ENCODE measurements around the gene SCAF1.

Gene SCAF1

GRCh38 chr19:49696115-49696514 lies 54.1 kb downstream of the SCAF1 start:
- no peak for ATAC-seq (replicated peaks)
- Mint-ChIP-seq H3K4me1 (ENCODE audit: low read depth in 2 of 2) (peaks cover 4 to 5% of the 10 kb centered on the region in 2 donors), H3K36me3 (ENCODE audit: insufficient read depth) (peaks cover 7% of the 10 kb centered on the region), H3K27ac (no peak overlapping the region), H3K27me3 (peaks cover 8 to 34% of the 10 kb centered on the region in 2 donors), H3K4me3 (no peak overlapping the region), H3K9me3 (no peaks in the 10 kb centered on the region)
- DNase-seq, result no peak

- DNase-seq, result no peak
- Mint-ChIP-seq H3K27me3 (peaks cover 8 to 31% of the 10 kb centered on the region in 2 donors), H3K27ac (no peak overlapping the region), H3K36me3 (ENCODE audit: insufficient read depth) (peaks cover 7% of the 10 kb centered on the region), H3K9me3 (no peaks in the 10 kb centered on the region), H3K4me3 (no peak overlapping the region), H3K4me1 (ENCODE audit: low read depth in 2 of 2) (peaks cover 0 to 3% of the 10 kb centered on the region in 2 donors)
- ATAC-seq (replicated peaks), result no peak
These were observed 54.9 kb downstream of the SCAF1 start for GRCh38 chr19:49696865-49697264.

- no peak for ATAC-seq (replicated peaks)
- Mint-ChIP-seq H3K9me3 (no peaks in the 10 kb centered on the region), H3K27ac (no peak overlapping the region), H3K4me1 (ENCODE audit: low read depth in 2 of 2) (no peaks in the 10 kb centered on the region), H3K4me3 (no peak overlapping the region), H3K27me3 (peaks cover 8 to 31% of the 10 kb centered on the region in 2 donors), H3K36me3 (ENCODE audit: insufficient read depth) (peaks cover 7% of the 10 kb centered on the region)
- DNase-seq, result no peak
These were observed 57.4 kb downstream of the SCAF1 start for GRCh38 chr19:49699364-49699763.

GRCh38 chr19:49700563-49700962 lies 58.6 kb downstream of the SCAF1 start:
- peaks cover 4% of the 10 kb centered on the region for H3K36me3 Mint-ChIP-seq (ENCODE audit: insufficient read depth)
- no peak for ATAC-seq (replicated peaks)
- no peaks in the 10 kb centered on the region for H3K9me3 Mint-ChIP-seq
- peaks cover 8 to 31% of the 10 kb centered on the region in 2 donors for H3K27me3 Mint-ChIP-seq
- H3K4me1 Mint-ChIP-seq (ENCODE audit: low read depth in 2 of 2), result no peaks in the 10 kb centered on the region
- no peak overlapping the region for H3K4me3 Mint-ChIP-seq
- no peak overlapping the region for H3K27ac Mint-ChIP-seq
- no peak for DNase-seq

- no peak for ATAC-seq (replicated peaks)
These were observed 59.3 kb downstream of the SCAF1 start for GRCh38 chr19:49701271-49701786.

GRCh38 chr19:49704888-49705642 lies 63.1 kb downstream of the SCAF1 start:
- ATAC-seq (replicated peaks), result no peak
- DNase-seq, result no peak
- Mint-ChIP-seq H3K27ac (peak overlapping the region in 1 of 2 donors; percentile 66), H3K27me3 (peaks cover 23 to 53% of the 10 kb centered on the region in 2 donors), H3K9me3 (no peaks in the 10 kb centered on the region), H3K36me3 (ENCODE audit: insufficient read depth) (peaks cover 4% of the 10 kb centered on the region), H3K4me1 (ENCODE audit: low read depth in 2 of 2) (no peaks in the 10 kb centered on the region), H3K4me3 (no peak overlapping the region)

More at GRCh38 chr19:49701271-49701786, 59.3 kb downstream of the SCAF1 start:
- no peaks in the 10 kb centered on the region for H3K4me1 Mint-ChIP-seq (ENCODE audit: low read depth in 2 of 2)
- peaks cover 8 to 31% of the 10 kb centered on the region in 2 donors for H3K27me3 Mint-ChIP-seq
- no peak overlapping the region for H3K4me3 Mint-ChIP-seq
- no peaks in the 10 kb centered on the region for H3K9me3 Mint-ChIP-seq
- peaks cover 4% of the 10 kb centered on the region for H3K36me3 Mint-ChIP-seq (ENCODE audit: insufficient read depth)
- no peak for DNase-seq
- H3K27ac Mint-ChIP-seq, result no peak overlapping the region

- H3K9me3 Mint-ChIP-seq, result no peaks in the 10 kb centered on the region
- no peak overlapping the region for H3K4me3 Mint-ChIP-seq
- ATAC-seq (replicated peaks), result no peak
- H3K36me3 Mint-ChIP-seq (ENCODE audit: insufficient read depth), result peaks cover 4% of the 10 kb centered on the region
- H3K27me3 Mint-ChIP-seq, result peaks cover 25 to 54% of the 10 kb centered on the region in 2 donors
- no peak for DNase-seq
- H3K27ac Mint-ChIP-seq, result no peak overlapping the region
- H3K4me1 Mint-ChIP-seq (ENCODE audit: low read depth in 2 of 2), result no peaks in the 10 kb centered on the region
These were observed 63.9 kb downstream of the SCAF1 start for GRCh38 chr19:49705919-49706318.

Data from effector memory CD8-positive, alpha-beta T cell (primary cell).